ENCODE results near the gene WDR1.

The WDR1 gene

DNA sequence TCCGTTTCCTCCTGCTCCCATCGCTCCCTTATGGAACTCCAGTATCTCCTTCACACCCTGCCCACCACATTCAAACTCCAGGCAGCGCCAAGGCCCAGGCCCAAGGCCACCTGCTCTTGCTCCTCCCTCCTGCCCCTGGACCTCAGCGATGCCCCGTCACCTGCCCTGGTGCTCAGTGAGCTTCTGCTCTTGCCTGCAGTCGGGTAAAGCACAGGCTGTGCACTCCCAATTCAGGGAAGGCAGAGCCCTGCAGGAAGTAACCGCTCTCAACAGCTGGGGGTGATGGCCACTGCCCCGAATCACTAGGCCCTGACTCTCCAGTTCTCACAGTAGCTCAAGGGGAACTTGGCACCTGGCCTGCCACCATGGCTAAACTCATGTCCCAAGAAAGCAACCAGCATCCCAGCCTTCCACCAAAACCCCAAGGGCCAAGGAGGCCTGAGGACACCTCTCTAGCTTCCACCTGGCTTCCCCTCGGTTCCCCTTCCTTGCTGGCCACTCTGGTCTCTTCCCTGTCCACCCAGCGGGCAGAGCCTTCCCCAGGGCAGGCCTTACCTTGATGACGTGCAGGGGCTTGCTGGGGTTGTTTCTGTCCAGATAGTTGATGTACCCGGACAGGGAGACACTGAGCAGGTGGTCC is 29.3 kb downstream of the WDR1 start:
- in situ Hi-C loops (cut with MboI; ENCODE audit: low sequenced_read_pairs), result no loop called here

DNA sequence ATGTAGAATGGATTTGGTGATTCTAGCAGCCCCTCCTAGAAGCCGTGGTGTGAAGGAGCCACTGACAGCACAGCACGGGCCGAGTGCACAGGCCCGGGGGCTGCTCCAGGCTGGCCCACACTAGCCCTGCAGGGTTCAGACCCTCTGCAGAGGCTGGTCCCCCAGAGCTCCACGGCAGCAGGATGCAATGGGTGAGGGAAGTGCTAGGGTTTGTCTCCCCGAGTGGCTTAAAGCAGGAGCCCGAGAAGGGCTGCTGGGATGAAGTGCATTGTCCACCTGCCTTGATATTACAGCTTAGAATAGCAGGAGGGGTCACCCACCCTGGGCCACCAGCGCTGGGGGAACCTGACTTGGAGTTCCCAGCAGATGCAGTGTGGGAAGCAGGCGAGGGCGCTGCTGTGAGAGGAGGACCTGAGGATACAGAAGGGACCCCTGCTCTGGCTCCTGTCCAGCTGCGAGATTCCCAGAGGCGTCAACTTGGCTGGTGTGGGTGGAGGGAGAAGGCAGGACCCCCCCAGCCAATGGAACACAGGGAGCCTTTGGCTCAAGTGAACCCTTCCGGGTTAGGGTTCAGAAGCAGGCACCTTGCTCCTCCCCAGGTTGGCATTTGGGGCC is 30.0 kb downstream of the WDR1 start:
- in situ Hi-C loops (cut with MboI; ENCODE audit: low sequenced_read_pairs), result no loop called here

DNA sequence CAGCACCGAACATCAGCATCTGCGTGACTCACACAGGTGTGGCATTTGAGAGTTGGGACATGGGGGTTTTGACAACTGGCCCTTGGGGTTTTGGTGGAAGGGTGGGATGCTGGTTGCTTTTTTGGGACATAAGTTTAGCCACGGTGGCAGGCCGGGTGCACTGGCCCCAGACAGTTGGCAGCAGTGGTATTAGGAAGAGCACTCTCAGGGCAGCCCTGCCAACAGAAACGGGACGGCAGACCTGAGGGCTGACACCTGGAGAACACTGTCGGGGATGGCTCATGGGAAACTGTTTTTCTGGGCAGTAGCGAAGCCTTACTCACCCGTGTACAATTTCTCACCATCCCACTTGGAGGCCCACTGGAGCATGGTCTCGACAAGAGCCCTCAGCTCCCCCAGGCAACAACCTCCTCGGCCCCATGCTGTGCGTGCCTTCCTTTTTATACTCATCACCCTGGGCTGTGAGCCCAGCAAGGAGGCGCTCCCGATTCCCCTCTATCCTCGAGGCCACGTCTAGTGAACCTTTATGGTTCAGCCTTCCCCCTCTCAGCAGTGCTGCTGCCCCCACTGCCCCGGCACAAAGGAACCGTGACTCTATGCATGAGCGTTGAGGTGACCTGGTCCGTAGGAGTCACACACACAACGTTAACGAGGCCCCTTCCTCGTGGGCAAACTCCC is 30.6 kb downstream of the WDR1 start:
- in situ Hi-C loops (cut with MboI; ENCODE audit: low sequenced_read_pairs), result no loop called here

DNA sequence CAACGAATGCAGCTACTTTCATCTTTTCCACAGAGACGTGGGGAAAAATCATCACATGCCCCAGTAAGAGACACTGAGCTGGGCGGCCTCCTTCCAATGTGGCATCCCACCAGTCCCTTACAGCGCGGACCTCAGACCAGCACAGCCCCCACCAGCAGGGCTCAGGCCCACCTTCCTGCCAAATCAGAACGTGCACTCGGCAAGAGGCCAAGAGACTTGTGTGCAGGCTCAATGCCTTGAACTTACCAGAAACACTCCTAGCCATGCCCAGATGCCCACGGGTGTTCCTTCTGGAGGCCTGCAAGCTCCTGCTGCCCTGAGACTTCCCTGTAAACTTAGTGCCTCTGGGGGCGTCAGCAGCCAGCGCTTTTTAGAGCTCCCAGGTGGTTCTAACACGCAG is 31.2 kb downstream of the WDR1 start:
- in situ Hi-C loops (cut with MboI; ENCODE audit: low sequenced_read_pairs), result no loop called here

DNA sequence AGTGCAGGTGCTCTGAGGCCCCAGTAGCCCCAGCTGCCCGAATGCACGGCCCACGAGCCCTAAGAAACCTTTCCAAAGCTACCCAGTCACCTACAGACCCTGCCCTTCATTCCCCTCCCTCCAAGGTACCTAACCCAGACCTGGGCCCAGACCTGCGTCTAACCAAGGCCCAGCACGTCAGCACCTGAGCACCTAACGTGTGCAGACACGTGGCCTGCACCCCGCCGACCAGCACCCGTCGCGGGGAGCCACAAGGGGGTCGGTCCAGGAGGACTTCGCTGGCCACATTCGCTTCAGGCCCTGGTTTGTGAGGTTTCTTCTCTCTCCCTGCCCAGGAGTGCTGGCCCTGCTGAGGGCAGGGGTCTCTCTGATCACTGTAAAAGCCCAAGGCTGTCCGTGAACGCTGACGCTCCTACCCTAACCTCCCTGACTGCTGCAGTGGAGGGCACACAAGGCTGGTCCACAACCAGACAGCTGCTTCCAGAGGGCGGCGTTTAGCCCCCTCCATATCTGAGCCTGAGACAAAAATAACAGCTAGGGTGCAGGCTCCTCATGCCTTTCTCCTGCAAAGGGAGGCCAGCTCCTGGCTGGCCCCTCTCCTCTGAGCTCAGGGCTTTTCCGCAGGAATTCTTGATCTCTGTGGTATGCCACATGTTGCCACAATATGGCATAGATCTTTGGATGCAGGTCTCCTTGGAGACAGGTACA is 31.8 kb downstream of the WDR1 start:
- in situ Hi-C loops (cut with MboI; ENCODE audit: low sequenced_read_pairs), result no loop called here

DNA sequence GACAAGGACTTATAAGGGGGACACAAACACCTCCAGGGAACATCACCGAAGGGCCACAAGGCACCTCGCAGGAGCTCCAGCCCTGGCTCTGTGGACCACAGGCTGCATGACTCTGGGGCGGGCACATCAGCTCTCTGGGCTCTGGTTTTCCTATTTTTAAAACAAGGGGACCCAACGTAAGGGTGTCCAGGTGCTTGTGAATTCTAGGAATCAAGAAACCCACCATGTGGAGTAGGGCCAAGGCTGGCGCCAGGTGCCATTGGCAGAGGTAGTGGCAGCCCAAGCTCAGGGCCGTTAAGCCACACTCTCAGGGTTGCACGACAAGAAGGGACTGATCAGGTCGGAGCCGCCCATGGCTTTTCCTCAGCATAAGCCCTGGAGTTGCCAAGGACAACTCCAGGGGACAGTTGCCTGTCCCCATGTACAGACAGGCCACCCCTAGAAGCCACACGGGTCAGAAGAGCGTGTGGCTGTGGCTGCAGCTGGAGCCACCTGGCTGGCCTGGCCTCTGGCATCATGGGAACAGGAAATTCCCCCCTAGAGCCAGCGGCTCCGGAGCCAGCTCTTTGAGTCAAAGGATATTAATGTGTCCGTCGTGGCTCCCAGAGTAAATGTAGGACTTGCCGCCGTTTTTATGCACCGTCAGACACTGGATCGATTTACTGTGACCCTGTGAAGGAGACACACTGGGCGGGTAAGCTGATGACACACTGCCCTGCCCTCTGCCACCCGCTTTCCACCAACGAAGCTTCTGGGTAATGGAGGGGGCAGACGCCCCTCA is 32.5 kb downstream of the WDR1 start:
- in situ Hi-C loops (cut with MboI; ENCODE audit: low sequenced_read_pairs), result no loop called here

DNA sequence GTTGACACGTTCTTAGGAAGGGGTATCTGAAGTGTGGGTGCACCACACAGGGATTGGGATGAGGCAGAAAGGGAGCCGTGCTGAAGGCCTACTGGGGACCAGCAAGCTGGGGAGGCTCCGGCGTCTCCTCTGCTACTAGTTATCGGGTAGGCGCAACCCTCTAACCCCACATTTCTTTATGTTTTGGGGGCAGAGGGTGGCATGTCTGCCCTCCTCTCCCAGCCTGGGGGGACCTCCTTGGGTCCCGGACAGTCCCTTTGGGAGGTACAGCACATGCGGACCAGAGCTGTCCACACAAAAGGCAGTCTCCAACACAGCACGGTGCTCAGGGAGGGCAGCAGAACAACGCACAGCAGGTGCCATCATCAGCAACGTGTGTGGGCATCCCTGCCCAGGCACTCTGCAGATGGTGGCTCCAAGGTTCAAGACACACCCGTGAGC is 33.2 kb downstream of the WDR1 start:
- in situ Hi-C loops (cut with MboI; ENCODE audit: low sequenced_read_pairs), result no loop called here

DNA sequence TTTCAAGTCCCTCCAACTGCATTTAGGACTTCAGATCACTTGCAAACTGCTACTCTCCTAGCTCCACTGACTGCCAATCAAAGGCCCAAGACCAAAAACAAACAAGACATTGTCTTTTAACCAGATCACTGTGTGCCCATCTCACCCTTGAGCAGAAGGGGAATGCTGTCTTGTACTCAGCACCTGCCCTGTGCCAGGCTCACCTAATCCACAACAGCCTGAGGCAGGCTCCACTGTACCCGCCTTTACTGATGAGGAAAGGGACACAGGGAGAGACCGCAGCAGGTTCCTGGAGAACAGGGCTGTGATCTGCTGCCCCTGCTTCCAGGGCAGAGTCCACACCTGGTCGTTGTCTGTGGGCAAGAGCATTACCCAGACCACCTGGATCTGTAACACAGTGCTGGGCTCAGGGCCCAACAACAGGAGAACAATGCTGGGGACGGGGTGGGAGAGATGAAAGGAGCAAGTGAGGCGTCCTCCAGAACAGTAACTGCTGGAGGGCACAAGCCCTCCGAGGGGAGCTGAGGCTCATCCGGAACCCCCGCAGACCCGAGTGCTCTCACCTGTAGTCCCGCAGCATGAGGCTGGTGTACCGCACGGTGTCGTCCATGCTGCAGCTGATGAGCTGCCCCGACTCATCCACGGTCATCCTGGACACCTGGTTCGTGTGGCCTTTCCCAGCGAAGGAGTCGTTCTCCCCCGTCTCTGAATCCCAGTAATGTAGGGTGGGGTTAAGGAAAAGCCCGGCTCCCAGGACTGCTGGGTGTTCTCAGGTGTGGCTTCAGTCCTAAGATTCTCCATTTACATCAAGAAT is 33.9 kb downstream of the WDR1 start:
- in situ Hi-C loops (cut with MboI; ENCODE audit: low sequenced_read_pairs), result no loop called here

DNA sequence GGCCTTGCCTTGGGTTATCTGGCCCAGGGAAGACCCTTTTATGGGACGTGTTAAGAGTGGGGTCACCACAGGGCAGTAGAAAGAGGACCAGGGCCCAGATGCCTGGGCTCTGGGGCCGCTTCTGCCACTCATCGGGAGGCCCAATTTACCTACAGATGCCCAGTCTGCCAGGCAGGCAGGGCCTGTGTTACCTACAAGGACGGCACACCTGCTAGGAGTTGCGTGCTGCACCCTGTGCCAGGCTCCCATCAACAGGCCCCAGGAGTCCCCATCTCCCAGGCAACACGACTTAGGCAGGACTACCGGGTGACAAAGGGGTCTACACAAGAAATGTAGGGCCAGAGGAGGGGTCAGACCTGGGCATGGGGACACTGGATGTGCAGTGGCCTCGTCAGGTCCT is 34.6 kb downstream of the WDR1 start:
- in situ Hi-C loops (cut with MboI; ENCODE audit: low sequenced_read_pairs), result no loop called here

DNA sequence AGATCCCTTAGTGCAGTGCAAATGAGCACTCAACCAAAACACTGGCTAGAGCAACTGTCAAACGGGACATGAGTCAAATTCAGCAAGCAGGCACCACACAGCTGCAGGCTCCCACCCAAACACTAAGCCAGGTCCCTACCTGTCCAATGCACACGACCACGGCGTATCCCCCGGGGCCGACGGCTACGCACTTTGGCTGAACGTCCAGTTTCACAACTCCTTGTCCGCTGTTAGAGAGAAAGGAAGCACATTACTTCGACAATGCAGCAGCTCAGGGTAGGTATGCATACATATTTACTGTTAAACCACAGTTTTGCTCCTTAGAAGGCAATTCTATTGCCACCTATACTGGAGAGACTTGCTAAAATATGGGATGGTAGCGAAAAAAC is 35.4 kb downstream of the WDR1 start:
- in situ Hi-C loops (cut with MboI; ENCODE audit: low sequenced_read_pairs), result no loop called here

DNA sequence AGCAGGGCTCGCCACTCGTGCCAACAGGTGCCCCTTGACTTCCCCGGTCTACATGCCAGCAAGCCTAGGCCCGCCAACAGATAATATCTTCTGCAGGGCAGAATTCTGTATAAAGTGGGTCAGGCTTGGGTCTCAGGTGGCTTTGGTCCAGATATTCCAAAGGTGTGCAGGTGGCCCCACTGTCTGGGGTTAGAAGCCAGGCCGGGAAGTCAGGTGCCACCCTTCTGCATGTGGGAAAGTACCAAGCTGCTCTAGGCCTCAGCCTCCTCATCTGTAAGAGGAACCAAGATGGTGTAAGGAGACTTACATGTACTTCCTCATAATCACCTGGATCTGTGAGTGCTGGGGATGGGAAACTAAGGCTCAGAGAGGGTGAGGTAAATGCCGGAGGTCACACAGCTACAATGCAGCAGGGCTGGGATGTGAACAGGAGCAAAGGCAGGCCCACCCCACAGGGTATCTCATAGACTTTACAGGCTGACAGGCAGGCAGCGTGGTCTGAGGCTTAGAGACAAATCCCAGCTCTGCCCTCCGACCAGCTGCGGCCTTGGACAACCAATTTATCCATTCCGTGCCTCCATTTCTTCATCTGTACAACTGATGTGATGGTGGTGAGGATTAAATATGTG is 35.9 kb downstream of the WDR1 start:
- in situ Hi-C loops (cut with MboI; ENCODE audit: low sequenced_read_pairs), result no loop called here

DNA sequence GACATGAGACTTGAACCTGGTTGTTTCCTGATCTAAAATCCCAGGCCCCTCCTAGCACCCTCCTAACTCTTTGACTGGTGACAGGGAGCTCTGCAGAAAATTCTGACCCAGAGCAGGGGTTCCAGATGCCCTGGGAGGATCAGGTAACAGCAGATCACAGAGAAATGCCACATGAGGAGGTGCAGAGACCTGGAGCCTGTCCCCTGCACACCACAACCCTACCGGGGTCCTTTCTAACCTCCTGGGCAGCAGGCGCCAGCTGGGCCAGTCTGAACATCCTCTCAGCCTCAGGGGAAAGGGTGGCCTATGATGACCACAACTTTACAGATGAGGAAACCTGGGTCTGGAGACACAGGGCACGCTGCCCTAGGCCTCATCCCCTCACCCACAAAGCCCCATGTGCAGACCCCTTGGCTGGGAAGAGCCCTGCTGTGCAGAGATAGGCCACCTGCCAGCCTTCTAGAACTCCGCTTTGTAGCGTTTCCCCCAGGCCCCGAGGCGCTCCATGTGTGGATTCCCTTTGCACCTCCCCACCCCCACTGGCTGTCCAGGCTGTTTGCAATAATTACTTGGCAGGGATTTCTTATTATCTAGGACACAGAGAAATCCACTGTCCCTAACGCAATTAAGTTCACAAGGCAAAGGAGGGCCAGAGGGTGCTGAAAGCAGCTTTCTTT is 36.5 kb downstream of the WDR1 start:
- in situ Hi-C loops (cut with MboI; ENCODE audit: low sequenced_read_pairs), result no loop called here

DNA sequence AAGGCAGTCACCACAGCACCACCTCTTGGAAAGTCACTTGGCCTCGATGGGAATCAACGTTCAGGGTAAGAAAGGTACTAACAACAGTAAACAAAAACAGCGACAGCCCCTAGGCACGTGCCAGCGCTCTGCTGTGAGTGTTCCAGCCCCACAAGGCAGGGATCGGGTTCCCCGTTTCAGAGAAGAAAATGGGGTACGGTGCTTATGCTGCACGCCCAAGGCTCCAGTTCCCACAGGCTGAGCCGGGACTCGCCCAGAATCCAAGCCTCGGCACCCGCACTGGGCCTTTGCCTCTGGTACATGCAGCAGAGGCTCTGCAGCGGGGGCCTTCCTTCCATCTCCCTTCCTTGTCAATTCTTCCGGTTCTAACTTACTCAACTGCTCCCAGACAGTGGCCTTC is 37.3 kb downstream of the WDR1 start:
- in situ Hi-C loops (cut with MboI; ENCODE audit: low sequenced_read_pairs), result no loop called here

DNA sequence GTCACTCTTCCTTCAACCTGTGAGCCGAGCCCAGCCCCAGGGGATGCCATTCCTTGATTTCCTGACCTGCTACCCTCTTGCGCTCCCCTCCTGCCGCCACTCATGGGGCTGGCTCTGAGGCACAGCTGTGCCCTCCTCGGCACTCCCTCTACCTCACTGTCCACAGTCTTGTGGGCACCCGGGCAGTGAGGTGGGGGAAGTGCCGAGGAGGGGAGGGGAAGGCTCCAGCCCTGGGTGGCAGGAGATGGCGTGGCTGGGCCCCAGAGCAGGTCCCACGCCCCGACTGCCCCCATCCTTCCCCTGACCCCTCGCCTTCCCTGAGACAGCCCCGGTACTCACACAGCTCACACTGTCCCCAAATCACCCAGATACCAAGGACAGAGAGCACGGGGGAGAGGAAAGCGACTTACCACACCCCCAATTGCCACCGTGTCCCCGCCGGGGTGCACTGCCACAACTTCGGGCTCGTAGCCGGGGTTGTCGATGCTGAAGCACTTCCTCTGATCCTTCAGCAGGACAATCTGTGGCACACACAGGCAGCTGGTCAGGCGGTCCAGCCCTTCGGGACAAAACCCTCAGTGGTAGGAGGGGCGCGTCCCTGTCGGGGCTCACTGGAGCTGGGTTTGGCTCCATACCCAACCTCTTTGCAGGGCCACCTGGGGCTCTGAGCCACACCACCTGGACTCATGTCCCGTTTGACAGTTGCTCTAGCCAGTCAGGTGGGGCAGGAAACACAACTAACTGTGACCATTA is 37.9 kb downstream of the WDR1 start:
- in situ Hi-C loops (cut with MboI; ENCODE audit: low sequenced_read_pairs), result no loop called here

DNA sequence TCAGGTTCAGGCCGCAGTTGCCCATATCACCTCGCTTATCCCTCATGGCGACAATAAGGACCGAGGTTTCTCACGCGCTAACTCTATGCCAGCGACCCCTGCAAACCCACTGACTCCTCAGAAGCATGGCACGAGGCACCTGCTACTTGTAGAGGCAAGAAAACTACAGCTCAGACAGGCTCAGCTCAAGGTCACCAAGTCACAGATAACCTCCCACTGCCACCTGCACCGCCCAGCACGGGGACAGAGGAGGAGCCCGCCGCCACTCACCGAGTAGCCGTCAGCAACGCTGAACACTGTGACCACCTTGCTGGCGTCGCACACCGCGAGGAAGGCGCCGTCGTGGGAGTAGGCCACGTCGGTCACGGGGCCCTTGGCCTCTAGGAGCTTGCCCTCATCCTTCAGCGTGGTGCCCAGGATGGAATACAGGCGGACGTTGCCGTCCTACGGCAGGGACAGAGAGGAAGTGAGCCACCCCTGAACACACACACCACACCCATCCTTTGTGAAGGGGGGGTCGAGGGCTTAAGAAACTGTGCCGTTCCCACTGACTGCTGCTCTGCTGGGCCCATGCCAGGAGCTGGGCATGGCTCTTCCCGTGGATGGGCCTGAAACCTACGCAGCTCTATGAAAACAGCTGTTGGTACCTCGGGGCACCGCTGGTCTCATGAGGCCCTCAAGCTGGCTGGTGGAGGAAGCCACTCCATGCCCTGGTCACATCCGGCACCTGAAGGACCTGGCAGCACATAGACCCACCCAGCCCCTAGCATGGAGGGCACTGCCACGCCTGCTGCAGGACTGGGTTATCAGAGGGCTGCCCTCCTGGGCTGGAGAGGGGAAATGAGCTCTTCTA is 38.9 kb downstream of the WDR1 start:
- in situ Hi-C loops (cut with MboI; ENCODE audit: low sequenced_read_pairs), result no loop called here

DNA sequence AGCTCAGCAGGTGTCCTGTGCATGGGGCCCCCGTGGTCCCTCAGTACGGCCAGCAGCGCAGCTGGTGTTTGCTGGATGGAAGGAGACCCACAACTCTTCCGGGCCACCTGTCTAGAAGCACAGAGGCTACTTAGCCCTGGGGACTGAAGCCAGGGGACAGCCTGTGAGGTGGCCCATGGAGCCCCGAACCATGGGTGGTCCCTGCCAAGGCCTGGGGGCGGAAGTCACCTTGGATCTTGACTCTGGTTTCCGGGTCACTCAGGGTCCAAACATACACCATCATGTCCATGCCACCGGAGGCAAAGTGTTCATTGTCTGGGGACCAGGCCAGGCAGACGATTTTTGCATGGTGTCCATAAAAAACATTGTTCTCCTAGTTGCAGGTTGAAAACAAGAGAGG is 39.5 kb downstream of the WDR1 start:
- in situ Hi-C loops (cut with MboI; ENCODE audit: low sequenced_read_pairs), result no loop called here

DNA sequence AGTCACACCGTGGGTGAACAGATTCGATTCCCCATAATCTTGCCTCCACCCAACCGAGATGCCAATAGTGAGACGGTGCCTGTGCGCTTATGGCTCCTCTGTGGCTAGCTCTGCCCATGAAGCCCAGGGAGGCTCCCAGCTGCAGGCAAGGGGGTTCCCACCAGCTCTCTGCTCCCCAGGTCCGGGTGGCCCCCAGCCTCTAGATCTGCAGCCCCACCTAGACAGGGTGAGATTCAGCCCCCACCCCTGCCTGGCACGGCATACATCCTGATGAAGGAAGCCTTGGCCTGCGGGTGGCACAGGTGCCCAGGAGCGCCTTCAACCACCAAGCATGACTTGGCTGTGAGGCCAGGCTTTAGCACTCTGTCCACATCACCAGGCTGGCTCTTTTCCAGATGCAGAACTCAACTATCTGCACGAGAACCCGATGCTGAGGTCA is 40.6 kb downstream of the WDR1 start:
- in situ Hi-C loops (cut with MboI; ENCODE audit: low sequenced_read_pairs), result no loop called here
